HCT116 (cell line): ENCODE data around the gene XRN2. TPM values are rescaled to one million over a fixed set of nuclear protein-coding genes. Genes with fewer than 3 reads are reported as not detected.
A peak's percentile ranks its signal among the peaks of the same experiment; 100 is the strongest.

Source experiments
- ATAC-seq: fragments of 200-7000 bp; cut with Tn5 transposase; 2 replicates; pipeline ENCODE4 v1.9.1; 2020; ENCODE audit warnings: mild to moderate bottlenecking, moderate library complexity
- BruUV-seq: library from RNA; stranded (reverse); fragments of 400-500 nt; replicated peaks from 2 replicates; lab custom pipeline; 2021; lab: Mats Ljungman, UMichigan
- CTCF ChIA-PET: fragments of 300-600 bp; sonication (Branson Sonifier 250); formaldehyde crosslinking; loops from one replicate; lab custom pipeline; 2021; ENCODE audit warnings: antibody characterized with exemption; lab: Charles Lee
- POLR2A ChIA-PET: fragments of 300-600, 350-600 bp; sonication (Branson Sonifier 250); formaldehyde crosslinking; loops from one replicate; lab custom pipeline; 2021; ENCODE audit warnings: antibody characterized with exemption; lab: Charles Lee
- RAD21 ChIA-PET, 2 experiments: fragments of 300-600 bp; sonication (Branson Sonifier 250); formaldehyde crosslinking; loops; one replicate each; lab custom pipeline; 2023; ENCODE audit warnings: low total read pairs in 2 of 2; ENCODE audit not compliant: uncharacterized antibody in 2 of 2, unreplicated experiment in 2 of 2, low non-redundant PET in 1 of 2; lab: Charles Lee
- DNase-seq: peaks from one replicate; pipeline ENCODE4 v3.0.0-alpha.2; 2010; ENCODE audit warnings: low read depth, low spot score
- H2AFZ ChIP-seq: fragments of 200-600 bp; shearing (Covaris generic), sonication (generic); 2 replicates; pipeline ENCODE4 v1.6.1; 2017; ENCODE audit warnings: low read depth, mixed run types, mixed read lengths, antibody characterized with exemption, low read length; ENCODE audit not compliant: poor library complexity, severe bottlenecking
- H3K27ac ChIP-seq: 2 replicates; pipeline ENCODE4 v1.5.1; 2012; ENCODE audit warnings: low read depth, low read length
- H3K27me3 ChIP-seq: fragments of 200-600 bp; sonication (generic); 2 replicates; pipeline ENCODE4 v1.6.1; 2016; ENCODE audit warnings: mixed run types, low read length, mixed read lengths; ENCODE audit not compliant: insufficient read depth
- H3K36me3 ChIP-seq, 2 experiments: fragments of 200-500 bp in 1 of 2; fragments of 200-600 bp in 1 of 2; sonication (Bioruptor generic) in 1 of 2; sonication (generic) in 1 of 2; 2 replicates each; pipeline versions ENCODE4 v1.5.1 to v1.6.1; 2014 to 2016; ENCODE audit warnings: low read length in 2 of 2, inconsistent platforms in 1 of 2, mixed read lengths in 1 of 2, mixed run types in 1 of 2; ENCODE audit not compliant: insufficient read depth in 2 of 2, control insufficient read depth in 1 of 2
- H3K4me1 ChIP-seq, 2 experiments: fragments of 200-600 bp in 1 of 2; sonication (generic) in 1 of 2; 2 replicates each; pipeline versions ENCODE4 v1.5.1 to v1.6.1; 2012 to 2017; ENCODE audit warnings: low read length in 2 of 2, inconsistent platforms in 1 of 2, mild to moderate bottlenecking in 1 of 2, mixed read lengths in 1 of 2, mixed run types in 1 of 2, moderate library complexity in 1 of 2; ENCODE audit not compliant: insufficient read depth in 2 of 2, control insufficient read depth in 1 of 2
- H3K4me2 ChIP-seq: fragments of 200-600 bp; sonication (generic); 2 replicates; pipeline ENCODE4 v1.6.1; 2017; ENCODE audit warnings: mixed run types, low read length, mixed read lengths
- H3K4me3 ChIP-seq, 2 experiments: fragments of 200-600 bp in 1 of 2; sonication (generic) in 1 of 2; replicated peaks in 1 of 2; 2 replicates each; pipeline ENCODE4 v1.5.1; 2011 to 2016; ENCODE audit warnings: low read length in 2 of 2, control low read depth in 1 of 2, low read depth in 1 of 2, mild to moderate bottlenecking in 1 of 2, mixed read lengths in 1 of 2, mixed run types in 1 of 2
- H3K79me2 ChIP-seq: fragments of 200-600 bp; sonication (generic); 2 replicates; pipeline ENCODE4 v1.6.1; 2017; ENCODE audit warnings: mild to moderate bottlenecking, mixed run types, low read length, moderate library complexity, mixed read lengths; ENCODE audit not compliant: insufficient read depth
- H3K9ac ChIP-seq: fragments of 200-600 bp; sonication (generic); 2 replicates; pipeline ENCODE4 v1.6.1; 2016; ENCODE audit warnings: low read length, mixed read lengths
- H3K9me2 ChIP-seq: fragments of 200-600 bp; sonication (generic), shearing (Covaris generic); 2 replicates; pipeline ENCODE4 v1.6.1; 2017; ENCODE audit warnings: mixed run types, mild to moderate bottlenecking, moderate library complexity; ENCODE audit not compliant: insufficient read depth
- H3K9me3 ChIP-seq, 2 experiments: fragments of 200-500 bp in 1 of 2; fragments of 200-600 bp in 1 of 2; sonication (Bioruptor generic) in 1 of 2; sonication (generic) in 1 of 2; 2 replicates each; pipeline ENCODE4 v1.6.1; 2014 to 2017; ENCODE audit warnings: low read length in 2 of 2, mixed read lengths in 2 of 2, inconsistent platforms in 1 of 2, low read depth in 1 of 2, mild to moderate bottlenecking in 1 of 2, mixed run types in 1 of 2, moderate library complexity in 1 of 2; ENCODE audit not compliant: control insufficient read depth in 1 of 2, insufficient read depth in 1 of 2
- H4K20me1 ChIP-seq: fragments of 200-600 bp; sonication (generic), shearing (Covaris generic); 2 replicates; pipeline ENCODE4 v1.6.1; 2017; ENCODE audit warnings: mixed run types, mild to moderate bottlenecking, moderate library complexity; ENCODE audit not compliant: insufficient read depth
- CEBPB ChIP-seq: IDR thresholded peaks from 2 replicates; pipeline ENCODE4 v1.6.1; 2012; ENCODE audit warnings: low read depth
- ELF1 ChIP-seq: IDR thresholded peaks from 2 replicates; pipeline ENCODE4 v1.6.1; 2012; ENCODE audit warnings: low read depth, borderline replicate concordance
- EZH2 ChIP-seq: fragments of 200-600 bp; sonication (generic); IDR thresholded peaks from 2 replicates; pipeline ENCODE4 v1.6.1; 2017; ENCODE audit warnings: antibody characterized with exemption, mixed run types
- EZH2phosphoT487 ChIP-seq: fragments of 200-600 bp; IDR thresholded peaks from 2 replicates; pipeline ENCODE4 v1.6.1; 2018; ENCODE audit warnings: antibody characterized with exemption, borderline replicate concordance
- FOSL1 ChIP-seq: IDR thresholded peaks from 2 replicates; pipeline ENCODE4 v1.6.1; 2012; ENCODE audit warnings: low read depth
- MAX ChIP-seq: IDR thresholded peaks from 2 replicates; pipeline ENCODE4 v1.6.1; 2012
- POLR2AphosphoS5 ChIP-seq: IDR thresholded peaks from 2 replicates; pipeline ENCODE4 v1.6.1; 2011; ENCODE audit warnings: mild to moderate bottlenecking, low read depth, low read length, moderate library complexity
- intact Hi-C: fragments of 100-400 bp; cut with micrococcal nuclease; formaldehyde crosslinking; loops from 2 replicates; pipeline ENCODE4 v1.10.0; 2022
- total RNA-seq: library from RNA; stranded (reverse); gene quantifications from one replicate; pipeline ENCODE4 v1.2.1, GENCODE V29; 2021; ENCODE audit not compliant: unreplicated experiment

The XRN2 gene
- total RNA-seq, 1 experiment from 2014 or later = 101 TPM

- DNase-seq (no peak), ATAC-seq (no peak)
- intact Hi-C loops = no loop called here
- H3K36me3 ChIP-seq = no peaks in the 10 kb centered on the region
- 0 out of 2 replicates have a peak overlapping the region, but pooled peaks have one; percentile 24 for H3K4me2 ChIP-seq
- no peak overlapping the region for H2AFZ ChIP-seq
- H3K27me3 ChIP-seq = no peaks in the 10 kb centered on the region
- no peaks in the 10 kb centered on the region for H3K9me2 ChIP-seq
- CTCF ChIA-PET = no interaction called here
- BruUV-seq = no TSS peak
- POLR2A ChIA-PET = no interaction called here
- H3K79me2 ChIP-seq = no peaks in the 10 kb centered on the region
- peaks cover 0 to 26% of the 10 kb centered on the region in 2 experiments; a peak in 2 of 4 replicates for H3K4me1 ChIP-seq
- no peaks in the 10 kb centered on the region for H3K9me3 ChIP-seq
- no peaks in the 10 kb centered on the region for H4K20me1 ChIP-seq
- no peak overlapping the region for H3K9ac ChIP-seq
- RAD21 ChIA-PET = no interaction called here
- H3K27ac ChIP-seq = no peak overlapping the region
- TF ChIP-seq MAX (no peak), EZH2 (no peak)
- no peak overlapping the region for H3K4me3 ChIP-seq
Observed at GRCh38 chr20:21435576-21435975, 132.4 kb downstream of the XRN2 start.

- no peak for TF ChIP-seq POLR2AphosphoS5
- TF ChIP-seq EZH2phosphoT487 = no peak
- 0 out of 2 replicates have a peak, but pooled peaks have one; percentile 25 for TF ChIP-seq FOSL1
- no peak for TF ChIP-seq ELF1
- TF ChIP-seq CEBPB = no peak
- POLR2A ChIA-PET = no interaction called here
- Histone ChIP-seq H3K27ac (no peak overlapping the region), H3K9ac (no peak overlapping the region), H3K79me2 (no peaks in the 10 kb centered on the region), H2AFZ (peak overlapping the region; percentile 80), H3K9me2 (no peaks in the 10 kb centered on the region), H3K4me2 (peak overlapping the region; percentile 24), H3K4me3 (no peak overlapping the region), H3K9me3 (no peaks in the 10 kb centered on the region), H3K27me3 (no peaks in the 10 kb centered on the region), H4K20me1 (no peaks in the 10 kb centered on the region), H3K36me3 (no peaks in the 10 kb centered on the region), H3K4me1 (peaks cover 0 to 26% of the 10 kb centered on the region in 2 experiments; a peak in 2 of 4 replicates)
- no TSS peak for BruUV-seq
- DNase-seq = peak; percentile 18
- ATAC-seq = peak; percentile 44; the same call in 1 of the 2 replicates
- RAD21 ChIA-PET = no interaction called here
- intact Hi-C loops = no loop called here
- CTCF ChIA-PET = no interaction called here
Observed at GRCh38 chr20:21436205-21436604, 133.1 kb downstream of the XRN2 start.
